Inflammatory macrophage treated with lipopolysaccharide for 4 hours (primary cell): ENCODE measurements around the gene GPR18.

Source experiments
- DNase-seq: peaks from one replicate; pipeline ENCODE4 v3.0.0-alpha.2; 2020

The GPR18 gene

DNA sequence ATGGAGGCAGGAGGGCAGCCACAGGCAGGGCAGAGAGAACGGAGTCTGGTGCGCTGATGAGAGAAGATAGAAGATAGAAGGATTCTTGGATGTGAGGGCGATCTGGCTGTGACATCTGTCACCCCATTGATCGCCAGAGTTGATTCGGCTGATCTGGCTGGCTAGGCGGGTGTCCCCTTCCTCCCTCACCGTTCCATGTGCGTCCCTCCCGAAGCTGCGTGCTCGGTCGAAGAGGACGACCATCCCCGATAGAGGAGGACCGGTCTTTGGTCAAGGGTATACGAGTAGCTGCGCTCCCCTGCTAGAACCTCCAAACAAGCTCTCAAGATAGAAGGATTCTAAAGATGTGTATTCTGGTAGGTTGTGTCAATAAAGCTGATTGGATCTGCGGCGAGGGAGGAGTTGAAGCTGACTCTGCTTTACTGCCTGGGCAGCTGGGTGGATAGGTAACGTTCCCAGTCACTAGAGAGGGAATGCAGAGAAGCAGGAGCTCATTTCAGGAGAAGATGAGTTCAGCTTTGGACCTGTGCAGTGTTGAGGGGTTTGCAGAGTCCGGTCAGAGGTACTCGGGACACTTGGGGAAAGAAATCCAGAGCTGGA lies 52.5 kb downstream of the GPR18 start:
- no peak for DNase-seq
